Measurements from ENCODE around the gene MAP7. TPM values are rescaled to one million over a fixed set of nuclear protein-coding genes. Genes with fewer than 3 reads are reported as not detected.
"Not testable (repeated sequence)": the region's sequence is repeated elsewhere in the genome, so short reads cannot be mapped to it uniquely, and the experiment has no call there.

Gene MAP7
- total RNA-seq, 2 experiments from 2014 or later = 2.1 to 2.3 TPM

GRCh38 chr6:136465766-136466303 lies 84.4 kb downstream of the MAP7 start:
- peaks cover 16% of the 10 kb centered on the region for H3K4me1 Mint-ChIP-seq
- CTCF ChIA-PET = no interaction called here
- peaks cover 9% of the 10 kb centered on the region for H3K27me3 Mint-ChIP-seq
- DNase-seq = no peak
- H3K27ac Mint-ChIP-seq = no peak overlapping the region
- H3K36me3 Mint-ChIP-seq (ENCODE audit: low read depth) = no peaks in the 10 kb centered on the region
- no peak overlapping the region for H3K4me3 Mint-ChIP-seq
- H3K9me3 Mint-ChIP-seq = no peaks in the 10 kb centered on the region
- POLR2A ChIA-PET = no interaction called here

GRCh38 chr6:136464874-136465273 lies 85.3 kb downstream of the MAP7 start:
- ChIA-PET POLR2A (no interaction called here), CTCF (no interaction called here)
- Mint-ChIP-seq H3K4me3 (no peak overlapping the region), H3K4me1 (peaks cover 16% of the 10 kb centered on the region), H3K9me3 (no peaks in the 10 kb centered on the region), H3K27me3 (peaks cover 9% of the 10 kb centered on the region), H3K36me3 (ENCODE audit: low read depth) (no peaks in the 10 kb centered on the region), H3K27ac (no peak overlapping the region)
- no peak for DNase-seq

GRCh38 chr6:136464148-136464547 lies 86.1 kb downstream of the MAP7 start:
- CTCF ChIA-PET = no interaction called here

GRCh38 chr6:136463743-136464142 lies 86.5 kb downstream of the MAP7 start:
- Mint-ChIP-seq H3K27ac (no peak overlapping the region), H3K4me1 (peaks cover 10% of the 10 kb centered on the region), H3K9me3 (no peaks in the 10 kb centered on the region), H3K4me3 (no peak overlapping the region), H3K36me3 (ENCODE audit: low read depth) (no peaks in the 10 kb centered on the region), H3K27me3 (peaks cover 14% of the 10 kb centered on the region)
- ChIA-PET CTCF (no interaction called here), POLR2A (no interaction called here)
- no peak for DNase-seq

More at GRCh38 chr6:136464148-136464547, 86.1 kb downstream of the MAP7 start:
- no peaks in the 10 kb centered on the region for H3K9me3 Mint-ChIP-seq
- H3K4me1 Mint-ChIP-seq = peaks cover 11% of the 10 kb centered on the region
- POLR2A ChIA-PET = no interaction called here
- H3K27me3 Mint-ChIP-seq = peaks cover 12% of the 10 kb centered on the region
- no peak overlapping the region for H3K4me3 Mint-ChIP-seq
- no peak for DNase-seq
- H3K27ac Mint-ChIP-seq = no peak overlapping the region
- H3K36me3 Mint-ChIP-seq (ENCODE audit: low read depth) = no peaks in the 10 kb centered on the region

- Mint-ChIP-seq H3K4me3 (no peak overlapping the region), H3K4me1 (no peaks in the 10 kb centered on the region), H3K36me3 (ENCODE audit: low read depth) (no peaks in the 10 kb centered on the region), H3K27ac (no peak overlapping the region), H3K27me3 (peaks cover 8% of the 10 kb centered on the region), H3K9me3 (no peaks in the 10 kb centered on the region)
- no peak for DNase-seq
- ChIA-PET POLR2A (no interaction called here), CTCF (no interaction called here)
Measured at GRCh38 chr6:136446579-136447187, 103.5 kb downstream of the MAP7 start.

- ChIA-PET CTCF (no interaction called here), POLR2A (no interaction called here)
- H3K27ac Mint-ChIP-seq = no peak overlapping the region
- peaks cover 8% of the 10 kb centered on the region for H3K27me3 Mint-ChIP-seq
- DNase-seq = no peak
- no peak overlapping the region for H3K4me3 Mint-ChIP-seq
- no peaks in the 10 kb centered on the region for H3K9me3 Mint-ChIP-seq
- no peaks in the 10 kb centered on the region for H3K36me3 Mint-ChIP-seq (ENCODE audit: low read depth)
- H3K4me1 Mint-ChIP-seq = no peaks in the 10 kb centered on the region
Measured at GRCh38 chr6:136446145-136446544, 104.1 kb downstream of the MAP7 start.

- no peak for DNase-seq
- ChIA-PET POLR2A (no interaction called here), CTCF (no interaction called here)
- peaks cover 8% of the 10 kb centered on the region for H3K27me3 Mint-ChIP-seq
- H3K27ac Mint-ChIP-seq = no peak overlapping the region
- no peaks in the 10 kb centered on the region for H3K9me3 Mint-ChIP-seq
- no peaks in the 10 kb centered on the region for H3K36me3 Mint-ChIP-seq (ENCODE audit: low read depth)
- H3K4me3 Mint-ChIP-seq = no peak overlapping the region
- H3K4me1 Mint-ChIP-seq = no peaks in the 10 kb centered on the region
Measured at GRCh38 chr6:136445063-136445462, 105.2 kb downstream of the MAP7 start.

- ChIA-PET POLR2A (no interaction called here), CTCF (no interaction called here)
- Mint-ChIP-seq H3K27me3 (peaks cover 2% of the 10 kb centered on the region), H3K4me3 (no peak overlapping the region), H3K27ac (no peak overlapping the region), H3K4me1 (no peaks in the 10 kb centered on the region), H3K9me3 (no peaks in the 10 kb centered on the region), H3K36me3 (ENCODE audit: low read depth) (no peaks in the 10 kb centered on the region)
- DNase-seq = no peak
Measured at GRCh38 chr6:136440203-136440602, 110.0 kb downstream of the MAP7 start.

- ChIA-PET POLR2A (no interaction called here), CTCF (no interaction called here)
- Mint-ChIP-seq H3K4me3 (no peak overlapping the region), H3K9me3 (no peaks in the 10 kb centered on the region), H3K27ac (no peak overlapping the region), H3K4me1 (no peaks in the 10 kb centered on the region), H3K27me3 (peaks cover 2% of the 10 kb centered on the region), H3K36me3 (ENCODE audit: low read depth) (no peaks in the 10 kb centered on the region)
- no peak for DNase-seq
Measured at GRCh38 chr6:136439514-136440190, 110.6 kb downstream of the MAP7 start.

GRCh38 chr6:136438441-136438840 lies 111.8 kb downstream of the MAP7 start:
- Mint-ChIP-seq H3K4me3 (no peak overlapping the region), H3K27me3 (peaks cover 2% of the 10 kb centered on the region), H3K4me1 (no peaks in the 10 kb centered on the region), H3K9me3 (no peaks in the 10 kb centered on the region), H3K27ac (no peak overlapping the region), H3K36me3 (ENCODE audit: low read depth) (no peaks in the 10 kb centered on the region)
- ChIA-PET POLR2A (no interaction called here), CTCF (interaction anchor here (0.5 kb wide), 1 partner anchor 1186 kb away, joined by 3 read pairs; no protein-coding TSS in a partner anchor)
- DNase-seq = no peak

GRCh38 chr6:136437246-136437645 lies 113.0 kb downstream of the MAP7 start:
- DNase-seq = no peak
- POLR2A ChIA-PET = no interaction called here
- CTCF ChIA-PET = no interaction called here

GRCh38 chr6:136435101-136435500 lies 115.1 kb downstream of the MAP7 start:
- no peaks in the 10 kb centered on the region for H3K4me1 Mint-ChIP-seq
- H3K9me3 Mint-ChIP-seq = no peaks in the 10 kb centered on the region
- peaks cover 2% of the 10 kb centered on the region for H3K27me3 Mint-ChIP-seq
- no peak overlapping the region for H3K27ac Mint-ChIP-seq
- no peak overlapping the region for H3K4me3 Mint-ChIP-seq
- ChIA-PET CTCF (interaction anchor here (0.5 kb wide), 1 partner anchor 21 kb away, joined by 3 read pairs; no protein-coding TSS in a partner anchor), POLR2A (no interaction called here)
- H3K36me3 Mint-ChIP-seq (ENCODE audit: low read depth) = no peaks in the 10 kb centered on the region
- DNase-seq = no peak

More at GRCh38 chr6:136437246-136437645, 113.0 kb downstream of the MAP7 start:
- H3K9me3 Mint-ChIP-seq = no peaks in the 10 kb centered on the region
- H3K27me3 Mint-ChIP-seq = peaks cover 2% of the 10 kb centered on the region
- H3K4me3 Mint-ChIP-seq = no peak overlapping the region
- H3K36me3 Mint-ChIP-seq (ENCODE audit: low read depth) = no peaks in the 10 kb centered on the region
- no peak overlapping the region for H3K27ac Mint-ChIP-seq
- H3K4me1 Mint-ChIP-seq = no peaks in the 10 kb centered on the region

GRCh38 chr6:136431306-136431705 lies 118.9 kb downstream of the MAP7 start:
- H3K9me3 Mint-ChIP-seq; CTCF ChIA-PET; POLR2A ChIA-PET; H3K27me3 Mint-ChIP-seq; H3K36me3 Mint-ChIP-seq (ENCODE audit: low read depth); H3K27ac Mint-ChIP-seq; DNase-seq; H3K4me1 Mint-ChIP-seq; H3K4me3 Mint-ChIP-seq: not testable (repeated sequence)

Data from activated CD4-positive, alpha-beta T cell treated with anti-CD3 and anti-CD28 coated beads, Interleukin-2, amount 10 ng/mL, durations not matched to agents 7 days and 5 days (primary cell).